ENCODE results near the gene NGF.
"Not testable (repeated sequence)": the region's sequence is repeated elsewhere in the genome, so short reads cannot be mapped to it uniquely, and the experiment has no call there.

NGF gene

DNA sequence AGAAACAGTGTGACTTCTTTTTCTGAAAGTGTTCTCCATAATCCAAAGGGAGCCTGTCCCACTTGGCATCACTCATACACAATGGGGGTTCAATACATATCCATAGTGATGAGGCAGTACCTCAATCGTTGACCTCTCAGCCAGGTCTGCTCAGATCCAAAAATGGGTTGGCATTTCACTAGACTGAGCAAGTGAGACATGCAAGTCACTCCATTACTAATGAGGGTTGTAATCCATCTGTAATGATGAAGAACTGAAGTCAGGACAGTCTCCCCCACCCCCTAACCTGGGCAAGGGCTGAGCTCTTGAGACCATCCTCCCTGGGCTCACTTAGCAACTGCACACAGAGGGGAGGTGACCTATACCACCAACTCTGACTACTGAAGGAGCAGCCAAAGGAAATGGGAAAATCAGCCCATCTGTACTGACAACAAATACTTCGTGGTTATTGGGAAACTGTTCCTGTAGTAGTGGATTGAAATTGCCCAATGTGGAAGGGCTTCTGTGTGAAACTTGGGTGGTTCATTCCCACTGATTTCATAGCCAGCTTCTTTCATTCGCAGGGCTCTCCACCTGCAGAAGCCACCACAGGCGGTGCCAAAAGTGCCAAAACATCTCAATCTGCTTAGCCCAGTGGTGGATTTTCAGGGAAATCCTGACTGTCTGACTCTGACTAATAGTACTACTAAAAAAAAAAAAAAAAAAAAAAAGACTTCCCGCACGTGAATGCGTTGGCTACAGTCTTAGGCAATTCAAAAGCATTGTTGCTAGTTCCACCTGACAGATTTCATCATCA is 5.0 kb downstream of the NGF start:
- no peak for DNase-seq

DNA sequence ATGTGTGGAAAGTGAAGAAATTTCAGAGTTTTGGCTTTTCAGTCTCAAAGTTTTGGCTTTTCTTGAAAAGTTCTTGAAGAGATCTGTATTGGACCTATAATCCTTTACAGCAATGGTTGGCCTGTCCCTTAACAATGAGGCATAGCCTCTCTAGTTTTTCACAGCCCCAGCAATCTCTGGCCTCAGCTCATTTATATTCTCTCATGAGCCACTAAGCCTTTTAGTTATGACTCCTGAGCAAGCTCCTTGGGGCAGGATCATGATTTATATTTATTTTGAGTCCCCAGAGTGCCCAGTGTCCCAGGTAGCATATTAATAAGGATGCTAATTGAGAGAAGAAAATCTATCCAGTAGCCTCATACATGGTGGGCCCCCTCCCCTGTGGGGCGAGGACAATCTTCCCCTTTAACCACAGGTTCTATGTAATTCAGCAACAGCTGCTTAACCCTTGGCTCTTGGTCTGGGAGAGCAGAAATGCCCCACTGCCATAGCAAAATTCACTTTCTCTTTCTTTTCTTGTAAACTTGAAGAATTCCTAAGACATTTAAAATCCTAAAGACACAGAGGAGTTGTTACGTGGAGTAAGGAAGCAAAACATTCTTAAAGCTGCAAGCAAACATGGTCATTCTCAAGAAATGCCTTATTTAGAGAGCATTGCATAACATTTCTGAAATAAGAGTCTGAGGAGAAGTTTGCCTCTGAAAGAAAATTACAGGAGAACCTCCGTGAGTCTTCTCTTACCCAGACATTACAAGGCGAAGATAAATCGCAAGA is 6.3 kb downstream of the NGF start:
- no peak for DNase-seq

DNA sequence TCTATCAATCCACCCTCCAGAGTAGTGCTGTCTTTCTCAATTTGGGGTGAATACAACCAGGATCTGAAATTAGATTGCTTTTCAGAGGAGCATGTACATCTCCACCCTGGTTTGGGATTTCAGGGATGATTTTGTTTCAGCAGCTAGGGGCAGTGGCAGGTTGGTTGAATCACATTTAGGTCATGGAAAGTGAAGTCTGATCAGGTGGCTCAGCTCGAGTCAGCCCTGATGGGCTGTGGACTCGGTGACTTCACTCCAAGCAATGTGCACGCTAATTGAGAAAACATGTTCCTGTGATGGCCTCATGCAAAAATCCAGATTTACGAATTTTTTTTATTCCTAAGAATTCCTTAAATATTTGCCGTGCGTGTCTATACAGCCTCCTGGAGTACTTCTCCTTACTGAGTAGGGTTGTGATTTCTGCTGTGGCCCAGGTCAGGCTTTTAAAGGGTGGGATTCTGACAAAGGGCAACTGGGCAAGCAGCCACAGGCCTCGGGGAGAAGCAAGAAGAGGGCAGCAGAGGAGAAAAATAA is 7.5 kb downstream of the NGF start:
- DNase-seq, result no peak

DNA sequence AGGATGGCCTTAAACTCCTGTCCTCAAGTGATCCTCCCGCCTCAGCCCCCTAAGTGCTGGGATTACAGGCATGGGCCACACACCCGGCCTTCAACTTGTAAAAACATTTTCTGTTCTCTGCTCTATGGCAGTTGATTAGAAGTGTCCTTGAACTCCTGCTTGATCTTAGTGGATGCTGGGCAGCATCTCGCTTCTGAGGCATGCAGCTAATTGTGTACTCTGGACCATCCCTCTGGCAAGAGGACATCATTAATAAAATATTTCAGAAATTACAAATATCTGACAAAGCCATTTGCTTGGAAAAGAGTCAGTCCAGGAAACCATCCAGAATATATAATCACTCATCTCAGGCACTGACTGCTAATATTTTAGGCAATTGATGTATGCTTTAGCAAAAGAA is 8.1 kb downstream of the NGF start:
- DNase-seq, result no peak

DNA sequence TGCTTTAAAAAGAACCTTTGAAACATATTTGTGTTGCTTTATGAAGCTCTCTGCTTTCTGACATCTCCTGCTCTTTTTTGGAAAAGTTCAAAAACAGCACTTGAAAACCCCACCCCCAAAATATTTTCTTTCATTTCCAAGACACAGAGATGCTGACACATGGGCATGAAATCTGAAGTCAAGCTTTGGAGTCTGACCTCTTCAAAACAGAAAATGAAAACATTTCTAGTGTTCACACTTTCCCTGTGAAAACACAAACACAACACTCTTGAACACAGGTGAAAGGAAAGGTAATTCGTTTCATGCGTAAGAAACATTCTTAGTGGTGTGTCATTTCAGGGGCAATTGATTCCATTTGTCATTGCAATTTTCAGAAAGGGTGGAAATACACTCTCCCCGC is 10.8 kb downstream of the NGF start:
- no peak for DNase-seq

DNA sequence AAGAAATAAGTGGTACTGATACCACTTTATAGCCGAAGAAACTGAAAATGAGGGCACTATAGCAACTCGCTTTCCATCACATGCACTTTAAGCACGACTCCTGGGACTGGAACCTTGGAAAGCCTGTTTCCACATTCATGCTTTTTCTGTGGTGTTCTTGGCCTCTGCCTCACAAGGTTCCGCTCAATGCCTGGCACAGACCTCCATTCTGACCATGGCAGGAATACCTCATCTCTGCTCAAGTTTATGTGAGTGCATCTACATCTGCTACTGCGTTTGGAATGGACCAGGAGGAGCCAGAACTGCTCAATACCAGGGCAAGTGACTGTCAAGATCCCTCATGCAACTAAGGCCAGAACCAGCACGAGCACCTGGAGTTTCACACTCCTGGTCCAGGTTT is 11.6 kb downstream of the NGF start:
- DNase-seq, result no peak

DNA sequence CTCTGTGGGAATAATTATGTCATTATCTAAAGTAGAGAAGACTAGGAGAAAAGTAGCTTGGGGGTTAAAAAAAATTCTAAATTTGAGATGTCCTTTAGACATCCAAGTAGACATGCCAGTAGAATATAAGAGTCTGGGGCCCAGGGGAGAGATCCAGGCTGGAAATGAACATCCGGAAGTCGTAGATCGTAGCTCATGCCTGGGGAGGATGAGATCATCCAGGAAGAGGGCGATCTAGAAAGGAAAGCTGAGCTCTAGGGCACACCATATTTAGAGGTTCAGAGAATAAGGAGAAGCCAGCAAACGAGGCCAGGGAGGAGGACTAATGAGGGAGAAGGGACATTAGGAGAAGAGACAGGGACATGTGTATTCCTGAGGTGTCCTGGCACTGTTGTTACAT is 12.2 kb downstream of the NGF start:
- no peak for DNase-seq

DNA sequence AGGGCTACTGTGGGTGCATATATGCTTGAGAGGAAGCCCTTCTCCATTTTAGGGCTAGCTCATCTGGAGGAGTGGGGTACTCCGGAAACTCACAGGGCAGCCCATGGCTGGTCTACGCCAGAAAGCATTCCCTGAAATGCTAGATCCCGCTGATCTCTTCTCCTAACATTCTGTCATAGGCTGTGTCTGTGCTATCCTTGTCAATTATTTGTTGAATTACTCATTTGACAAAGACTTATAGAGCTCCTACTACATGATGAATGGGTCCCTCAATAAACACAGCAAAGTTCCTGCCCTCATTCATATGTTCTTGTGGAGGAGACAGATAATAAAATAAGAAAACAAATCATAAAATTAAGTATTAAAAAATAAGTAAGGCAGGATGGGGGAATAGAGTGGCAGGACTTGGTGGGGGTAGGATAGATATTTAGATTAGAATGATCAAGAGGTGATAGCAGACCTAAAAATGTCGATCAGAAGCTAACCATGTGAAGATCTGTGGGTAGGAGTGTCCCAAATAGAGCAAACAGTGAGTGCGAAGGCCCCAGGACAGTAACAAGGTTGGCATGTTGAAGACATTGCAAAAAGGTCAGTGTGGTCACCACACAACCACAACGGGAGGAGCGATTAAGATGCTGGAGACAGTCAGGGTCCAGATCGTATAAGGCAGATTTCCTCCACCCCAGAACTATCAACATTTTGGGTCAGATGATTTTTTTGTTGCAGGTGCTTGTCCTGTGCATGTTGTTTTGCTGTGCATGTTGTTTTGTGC is 13.2 kb downstream of the NGF start:
- no peak for DNase-seq

DNA sequence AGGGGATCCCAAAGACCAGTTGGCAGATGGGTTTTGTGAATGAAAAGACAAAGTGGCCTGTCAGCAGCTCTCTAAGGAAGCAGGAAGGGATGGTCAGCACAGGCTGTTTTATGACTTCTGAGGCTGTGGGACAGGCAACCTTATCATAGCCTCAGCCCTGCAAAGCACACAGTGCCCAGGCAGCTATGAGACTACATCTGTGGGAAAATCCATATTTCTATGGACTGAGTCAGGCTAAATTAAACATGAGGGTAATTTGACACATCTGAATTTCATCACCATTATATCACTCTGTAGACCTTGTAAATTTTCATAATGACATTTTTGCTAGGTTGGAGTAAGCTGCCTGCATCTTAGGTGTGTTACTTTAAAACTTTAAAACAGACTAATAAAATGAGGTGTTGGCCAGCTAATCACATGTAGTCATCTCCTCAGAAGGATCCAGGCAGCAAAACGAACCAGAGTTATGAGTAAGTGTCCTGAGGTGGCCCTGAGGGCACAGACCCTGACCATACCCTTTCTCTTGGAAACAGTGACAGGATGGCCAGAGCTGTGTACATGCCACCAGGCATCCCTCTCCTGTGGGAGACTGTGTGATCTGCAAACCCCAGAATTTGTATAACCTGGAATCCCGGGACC is 14.6 kb downstream of the NGF start:
- DNase-seq, result no peak

DNA sequence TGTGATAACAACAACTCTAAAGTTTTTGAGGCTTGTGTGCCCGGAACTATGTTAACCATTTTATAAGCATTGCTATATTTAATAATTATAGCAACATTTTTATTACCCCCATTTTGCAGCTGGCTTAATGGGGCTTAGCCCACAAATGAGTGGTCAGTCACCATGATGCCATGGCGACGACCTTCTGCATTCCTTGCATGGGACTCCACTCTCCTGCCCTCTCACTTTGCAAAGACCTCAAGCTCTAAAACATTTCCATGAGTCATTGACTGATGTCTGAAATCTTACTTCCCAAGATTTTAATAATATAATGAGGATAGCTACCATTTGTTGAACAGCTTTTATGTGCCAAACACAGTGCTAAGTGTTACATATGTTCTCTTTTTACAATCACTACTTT is 15.4 kb downstream of the NGF start:
- no peak for DNase-seq

DNA sequence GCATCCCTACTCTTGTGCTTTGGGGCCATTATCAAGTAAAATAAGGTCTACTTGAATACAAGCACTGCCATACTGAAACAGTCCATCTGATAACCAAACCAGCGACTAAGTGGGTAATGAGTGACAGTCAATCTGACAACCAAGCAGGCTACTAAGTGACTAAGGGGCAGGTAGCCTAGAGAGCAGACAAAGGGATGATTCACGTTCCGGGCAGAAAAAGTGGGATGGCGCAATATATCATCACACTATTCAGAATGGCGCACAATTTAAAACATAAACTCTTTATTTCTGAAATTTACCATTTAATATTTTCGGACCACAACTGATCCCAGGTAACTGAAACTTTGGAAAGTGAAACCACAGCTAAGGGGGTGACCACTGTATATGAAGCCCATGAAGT is 17.7 kb downstream of the NGF start:
- DNase-seq, result no peak

DNA sequence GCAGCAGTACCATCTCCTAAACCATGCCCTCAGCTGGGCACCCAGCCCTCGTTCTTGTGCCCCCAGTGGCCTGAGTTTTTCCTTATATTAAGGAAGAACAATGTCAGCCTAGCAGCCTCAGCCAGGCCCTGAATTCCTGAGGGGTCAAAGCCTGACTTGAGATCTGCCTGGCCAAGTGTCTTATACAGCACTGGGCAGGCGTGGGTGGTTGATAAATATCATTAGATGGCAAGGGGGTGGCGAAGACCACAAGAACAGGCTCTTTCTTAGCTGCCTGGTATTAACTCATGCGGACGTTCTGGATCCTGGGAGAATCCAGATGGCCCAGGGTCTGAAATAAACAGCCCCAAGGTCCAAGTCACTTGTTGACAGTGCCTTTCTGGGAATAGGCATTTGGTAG is 18.3 kb downstream of the NGF start:
- no peak for DNase-seq

DNA sequence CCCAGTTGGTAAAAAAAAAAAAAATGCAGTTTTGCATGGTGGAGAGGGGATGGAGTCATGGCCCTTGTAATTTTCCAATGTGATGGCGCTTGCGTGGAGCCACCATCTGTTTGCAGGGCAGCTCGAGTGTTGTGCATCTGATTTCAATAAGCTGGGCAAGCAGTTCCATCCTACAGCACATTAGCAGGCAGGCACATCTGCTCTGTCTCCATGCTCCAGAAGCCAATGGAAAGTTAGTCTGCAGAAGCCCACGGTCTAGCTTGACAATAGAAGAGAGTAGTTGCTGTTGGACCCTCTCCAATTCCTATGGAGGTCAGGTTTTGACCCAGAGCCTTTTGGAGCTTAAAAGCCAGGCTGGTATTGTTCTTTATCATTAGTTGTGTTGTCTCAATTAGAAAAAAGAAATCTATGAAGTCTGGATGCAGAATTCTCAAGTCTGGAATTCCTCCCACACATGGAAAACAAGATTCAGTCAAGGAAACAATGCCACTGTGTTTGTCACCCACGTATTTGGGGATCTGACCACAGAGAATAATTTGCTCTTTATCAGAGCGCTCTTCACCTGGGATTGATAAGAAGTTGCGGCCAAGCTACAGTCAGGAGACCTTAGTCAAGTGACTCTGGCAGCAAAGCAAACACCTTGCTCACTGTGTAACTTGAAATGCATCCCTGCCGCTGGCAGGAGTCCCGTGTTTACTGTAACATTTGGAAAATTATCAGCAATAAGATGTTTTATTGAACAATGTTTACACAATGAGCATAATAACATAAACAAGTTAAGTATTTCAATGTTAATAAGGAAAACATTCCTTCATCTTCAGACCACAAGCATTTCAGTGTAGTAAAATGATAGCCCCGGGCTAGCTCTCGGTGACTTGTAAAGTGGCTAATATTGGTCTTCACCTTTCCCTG is 20.7 kb downstream of the NGF start:
- no peak for DNase-seq

DNA sequence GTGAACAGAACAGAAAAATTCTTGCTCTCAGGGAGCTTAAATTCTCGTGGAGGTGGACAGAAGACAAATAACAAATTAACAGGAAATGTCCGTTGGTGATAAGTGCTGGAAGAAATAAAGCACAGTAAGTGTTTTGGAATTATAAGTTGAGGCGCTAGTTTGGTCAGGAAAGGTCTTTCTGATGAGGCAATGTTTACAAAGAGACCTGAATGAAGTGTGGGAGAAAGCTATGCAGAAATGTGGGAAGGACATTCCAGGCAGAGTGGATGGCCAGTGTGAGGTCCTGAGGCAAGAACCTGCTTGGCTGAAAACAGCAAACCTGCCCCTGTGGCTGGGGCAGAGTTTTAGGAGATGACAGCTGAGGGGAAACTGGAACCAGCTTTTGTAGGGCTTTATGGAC is 23.3 kb downstream of the NGF start:
- no peak for DNase-seq

DNA sequence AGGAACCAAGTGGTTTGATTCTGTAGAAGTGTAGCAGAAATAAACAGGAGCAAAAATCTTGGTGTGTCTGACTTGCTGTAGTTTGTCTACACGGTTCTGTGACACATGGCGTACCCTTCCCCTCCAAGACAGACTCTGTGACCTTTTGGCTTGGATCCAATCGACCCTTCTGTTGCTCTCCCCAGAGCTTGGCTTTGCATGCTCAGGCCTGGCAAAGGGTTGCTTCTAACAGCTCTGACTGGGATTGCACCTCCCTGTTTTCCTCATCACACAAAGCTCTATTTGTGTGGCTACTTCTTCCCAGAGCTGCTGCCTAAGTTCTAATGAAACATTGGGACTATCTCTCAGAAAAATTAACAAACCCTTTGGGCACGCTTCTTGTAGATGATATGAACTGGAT is 24.0 kb downstream of the NGF start:
- DNase-seq, result no peak

DNA sequence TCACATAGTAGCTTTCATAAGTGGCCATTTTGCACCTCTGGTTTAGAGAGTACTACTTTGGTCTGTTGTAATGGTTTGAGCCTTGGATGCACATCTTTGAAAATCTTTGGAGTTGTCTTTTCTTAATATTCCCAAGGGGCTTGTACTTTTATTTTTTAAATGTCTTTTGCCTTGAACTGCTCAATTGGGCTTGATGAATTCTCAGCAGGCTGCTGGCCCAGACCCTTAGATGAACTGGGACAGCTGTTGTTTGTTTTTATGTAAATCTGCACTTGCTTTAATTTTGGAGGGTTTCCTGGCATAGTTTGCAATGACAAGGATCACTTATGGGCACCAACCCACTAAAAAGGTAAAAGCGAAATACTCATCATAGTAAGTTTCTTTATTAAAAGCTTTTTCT is 24.9 kb downstream of the NGF start:
- DNase-seq, result no peak

DNA sequence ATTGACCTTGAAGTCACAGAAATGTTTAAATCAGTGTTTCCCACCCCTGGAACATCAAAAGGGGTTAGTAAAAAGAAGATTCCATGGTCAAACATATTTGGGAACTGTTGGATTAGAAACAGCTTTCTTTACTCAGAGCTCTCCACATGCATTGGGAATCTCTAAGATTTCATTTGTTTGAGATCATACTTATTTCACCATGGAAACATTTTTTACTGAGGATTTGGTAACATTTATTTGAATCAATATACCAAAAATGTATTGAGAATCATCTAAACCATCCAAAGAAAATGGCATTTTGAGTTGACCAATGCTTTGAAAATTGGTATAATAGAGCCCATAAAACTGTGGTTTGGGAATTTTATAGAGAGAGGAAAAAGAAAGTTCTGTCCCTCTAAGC is 25.3 kb downstream of the NGF start:
- no peak for DNase-seq

DNA sequence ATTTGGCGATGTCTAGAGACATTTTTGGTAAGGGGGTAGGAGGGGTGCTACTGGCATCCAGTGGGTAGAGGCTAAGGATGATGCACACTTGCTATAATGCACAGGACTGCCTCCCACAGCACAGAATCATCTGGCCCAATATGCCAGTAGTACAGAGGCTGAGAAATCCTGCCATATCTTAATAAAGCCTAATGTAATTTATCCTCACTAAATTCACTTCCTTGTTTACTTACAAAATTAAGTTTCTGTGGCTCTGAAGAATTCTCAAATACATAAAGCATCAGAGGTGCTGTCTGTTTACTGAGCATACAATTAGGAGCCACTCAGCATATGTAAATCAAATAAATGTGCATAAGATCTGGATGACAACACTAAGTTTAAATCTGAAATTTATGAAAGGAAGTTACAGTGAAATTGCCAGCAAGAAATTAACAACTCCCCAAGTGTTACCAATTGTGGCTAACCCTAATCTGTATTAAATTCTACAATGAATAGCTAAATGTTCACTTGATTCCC is 26.5 kb downstream of the NGF start:
- DNase-seq, result no peak

DNA sequence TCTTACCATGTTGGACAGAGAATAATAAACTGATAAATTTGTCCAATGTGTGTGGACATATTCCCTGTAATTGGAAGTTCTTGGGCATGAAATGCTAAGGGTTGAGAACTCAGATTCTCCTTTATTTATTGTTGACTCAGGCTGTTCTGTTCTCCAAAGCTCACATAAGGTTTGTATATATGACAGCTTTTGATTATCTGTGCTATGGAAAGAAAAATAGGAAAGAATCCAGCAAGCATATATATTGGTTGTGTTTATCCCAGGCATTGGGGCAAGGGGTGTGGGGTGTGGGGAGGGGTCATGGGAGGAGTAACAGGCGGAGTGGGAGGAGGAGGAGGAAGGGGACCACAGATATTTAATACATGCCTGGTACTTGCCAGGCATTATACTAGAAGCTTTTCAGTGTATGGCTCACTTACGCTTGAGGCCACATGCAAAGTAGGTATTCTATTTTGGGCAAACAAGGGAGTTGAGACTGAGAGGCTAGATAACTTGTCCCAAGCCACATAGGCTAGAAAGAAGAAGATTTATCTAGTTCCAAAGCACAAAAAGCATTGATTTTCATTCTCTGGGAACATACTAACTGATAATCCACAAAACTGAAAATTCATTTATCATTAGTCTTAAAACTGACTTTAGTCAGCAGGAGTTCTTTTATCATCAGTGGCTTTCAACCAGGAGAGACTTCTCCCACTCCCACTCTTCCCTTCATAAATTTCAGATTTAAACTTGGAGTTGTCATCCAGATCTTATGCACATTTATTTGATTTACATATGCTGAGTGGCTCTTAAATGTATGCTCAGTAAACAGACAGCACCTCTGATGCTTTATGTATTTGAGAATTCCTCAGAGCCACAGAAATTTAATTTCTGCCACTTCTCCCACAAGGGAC is 27.2 kb downstream of the NGF start:
- no peak for DNase-seq

DNA sequence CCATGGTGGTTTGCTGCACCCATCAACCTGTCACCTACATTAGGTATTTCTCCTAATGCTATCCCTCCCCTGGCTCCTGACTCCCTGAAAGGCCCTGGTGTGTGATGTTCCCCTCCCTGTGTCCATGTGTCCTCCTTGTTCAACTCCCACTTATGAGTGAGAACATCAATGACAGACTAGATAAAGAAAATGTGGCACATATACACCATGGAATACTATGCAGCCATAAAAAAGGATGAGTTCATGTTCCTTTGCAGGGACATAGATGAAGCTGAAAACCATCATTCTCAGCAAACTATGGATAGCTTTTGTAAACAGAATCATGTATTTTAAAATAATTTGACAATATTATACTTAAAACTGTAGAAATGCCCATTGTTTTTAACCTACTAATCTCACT is 28.5 kb downstream of the NGF start:
- not testable (repeated sequence) for DNase-seq

DNA sequence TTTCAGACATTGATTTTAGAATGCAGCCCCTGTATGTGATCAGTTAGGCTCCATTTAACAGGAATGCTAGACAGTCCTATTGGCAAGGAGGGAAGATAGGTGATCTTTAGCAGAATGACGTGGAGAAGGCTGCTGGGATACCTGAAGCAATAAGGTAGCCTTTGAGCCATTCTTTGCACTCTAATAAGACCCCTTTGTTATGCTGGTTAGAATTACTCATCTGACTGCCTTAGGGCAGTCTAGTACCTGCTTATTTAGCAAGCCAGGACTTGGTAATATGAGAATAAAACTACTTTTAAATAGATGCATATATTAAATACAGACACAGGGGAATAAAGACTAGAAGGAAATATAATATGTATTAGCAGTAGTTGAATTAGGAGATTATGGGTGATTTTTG is 29.1 kb downstream of the NGF start:
- DNase-seq, result no peak

Data from stimulated activated CD4-positive, alpha-beta T cell treated with anti-CD3 and anti-CD28 coated beads, Interleukin-2, amount 100 ng/mL, for 24 hours (primary cell).